ENCODE results near the gene NADK2.

Gene NADK2

GRCh38 chr5:36227046-36227445, 14.7 kb downstream of the NADK2 start:
- Histone ChIP-seq H3K4me1 (ENCODE audit: control insufficient read depth, insufficient read depth, low read length) (peaks cover 8% of the 10 kb centered on the region), H3K9ac (ENCODE audit: low read length) (no peak overlapping the region), H3K27me3 (replicated peaks; ENCODE audit: control insufficient read depth, insufficient read depth, low read length) (no peaks in the 10 kb centered on the region), H3K36me3 (ENCODE audit: control insufficient read depth, insufficient read depth, low read length, severe bottlenecking) (peaks cover 36% of the 10 kb centered on the region), H3K9me3 (ENCODE audit: control insufficient read depth, low read length) (no peaks in the 10 kb centered on the region), H3K4me3 (ENCODE audit: low read length) (no peak overlapping the region)
- DNase-seq (ENCODE audit: low read depth), result peak; percentile 16

- H3K9ac ChIP-seq (ENCODE audit: low read length), result no peak overlapping the region
- H3K4me1 ChIP-seq (ENCODE audit: control insufficient read depth, insufficient read depth, low read length), result no peaks in the 10 kb centered on the region
- DNase-seq (ENCODE audit: low read depth), result no peak
- no peak overlapping the region for H3K4me3 ChIP-seq (ENCODE audit: low read length)
- no peaks in the 10 kb centered on the region for H3K9me3 ChIP-seq (ENCODE audit: control insufficient read depth, low read length)
- peaks cover 71% of the 10 kb centered on the region for H3K36me3 ChIP-seq (ENCODE audit: control insufficient read depth, insufficient read depth, low read length, severe bottlenecking)
- H3K27me3 ChIP-seq (replicated peaks; ENCODE audit: control insufficient read depth, insufficient read depth, low read length), result no peaks in the 10 kb centered on the region
Observed at GRCh38 chr5:36222620-36223019, 19.1 kb downstream of the NADK2 start.

DNA sequence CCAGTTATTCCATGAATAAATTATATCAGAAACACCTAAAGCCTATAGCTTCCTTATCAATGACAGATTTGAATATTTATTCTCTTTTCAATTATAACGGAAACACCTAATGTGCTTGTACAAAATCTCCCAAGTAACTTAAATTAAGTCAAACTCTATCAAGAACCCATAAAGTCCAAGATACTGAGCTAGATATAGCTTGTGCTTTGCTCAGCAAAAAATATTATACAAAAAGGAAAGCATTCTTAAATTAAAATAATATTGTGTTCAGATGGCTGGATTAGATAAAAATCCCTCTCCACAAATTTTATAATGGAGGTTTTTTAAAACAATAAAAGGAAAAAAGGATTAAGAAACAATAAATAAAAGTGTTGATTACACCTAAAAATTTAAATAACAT, 23.7 kb downstream of the NADK2 start:
- Histone ChIP-seq H3K4me1 (ENCODE audit: control insufficient read depth, insufficient read depth, low read length) (no peaks in the 10 kb centered on the region), H3K9ac (ENCODE audit: low read length) (no peak overlapping the region), H3K36me3 (ENCODE audit: control insufficient read depth, insufficient read depth, low read length, severe bottlenecking) (peaks cover 78% of the 10 kb centered on the region), H3K27me3 (replicated peaks; ENCODE audit: control insufficient read depth, insufficient read depth, low read length) (no peaks in the 10 kb centered on the region), H3K9me3 (ENCODE audit: control insufficient read depth, low read length) (no peaks in the 10 kb centered on the region), H3K4me3 (ENCODE audit: low read length) (no peak overlapping the region)
- no peak for DNase-seq (ENCODE audit: low read depth)

DNA sequence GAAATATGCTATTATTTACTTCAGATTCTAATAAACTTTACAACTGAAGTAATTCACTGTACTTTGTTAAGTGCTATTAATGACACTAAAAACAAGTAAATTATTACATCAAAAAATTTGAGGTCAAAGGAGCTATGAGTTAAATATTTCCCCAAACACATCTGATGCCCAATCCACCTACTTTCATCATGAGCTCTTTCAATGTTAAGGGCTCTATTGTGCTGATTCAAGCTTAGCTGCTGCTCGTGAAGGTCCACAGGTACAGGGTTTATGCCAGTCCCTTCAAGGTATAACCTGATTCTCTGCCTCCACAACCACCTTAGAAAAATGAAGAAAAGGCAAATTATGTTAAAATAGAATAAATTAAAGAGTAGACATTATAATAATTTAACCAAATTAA, 24.2 kb downstream of the NADK2 start:
- H3K9me3 ChIP-seq (ENCODE audit: control insufficient read depth, low read length), result no peaks in the 10 kb centered on the region
- H3K9ac ChIP-seq (ENCODE audit: low read length), result no peak overlapping the region
- H3K4me1 ChIP-seq (ENCODE audit: control insufficient read depth, insufficient read depth, low read length), result no peaks in the 10 kb centered on the region
- H3K36me3 ChIP-seq (ENCODE audit: control insufficient read depth, insufficient read depth, low read length, severe bottlenecking), result peaks cover 80% of the 10 kb centered on the region
- H3K4me3 ChIP-seq (ENCODE audit: low read length), result no peak overlapping the region
- H3K27me3 ChIP-seq (replicated peaks; ENCODE audit: control insufficient read depth, insufficient read depth, low read length), result no peaks in the 10 kb centered on the region
- no peak for DNase-seq (ENCODE audit: low read depth)

GRCh38 chr5:36215910-36216309, 25.8 kb downstream of the NADK2 start:
- H3K27me3 ChIP-seq (replicated peaks; ENCODE audit: control insufficient read depth, insufficient read depth, low read length), result no peaks in the 10 kb centered on the region
- H3K4me3 ChIP-seq (ENCODE audit: low read length), result no peak overlapping the region
- no peak for DNase-seq (ENCODE audit: low read depth)
- no peaks in the 10 kb centered on the region for H3K9me3 ChIP-seq (ENCODE audit: control insufficient read depth, low read length)
- H3K4me1 ChIP-seq (ENCODE audit: control insufficient read depth, insufficient read depth, low read length), result no peaks in the 10 kb centered on the region
- H3K36me3 ChIP-seq (ENCODE audit: control insufficient read depth, insufficient read depth, low read length, severe bottlenecking), result peaks cover 81% of the 10 kb centered on the region
- no peak overlapping the region for H3K9ac ChIP-seq (ENCODE audit: low read length)

GRCh38 chr5:36214436-36214835, 27.3 kb downstream of the NADK2 start:
- Histone ChIP-seq H3K27me3 (replicated peaks; ENCODE audit: control insufficient read depth, insufficient read depth, low read length) (no peaks in the 10 kb centered on the region), H3K9ac (ENCODE audit: low read length) (no peak overlapping the region)
- DNase-seq (ENCODE audit: low read depth), result no peak

GRCh38 chr5:36209664-36210063, 32.1 kb downstream of the NADK2 start:
- Histone ChIP-seq H3K9me3 (ENCODE audit: control insufficient read depth, low read length) (no peaks in the 10 kb centered on the region), H3K36me3 (ENCODE audit: control insufficient read depth, insufficient read depth, low read length, severe bottlenecking) (peaks cover 60% of the 10 kb centered on the region), H3K27me3 (replicated peaks; ENCODE audit: control insufficient read depth, insufficient read depth, low read length) (no peaks in the 10 kb centered on the region), H3K4me3 (ENCODE audit: low read length) (no peak overlapping the region), H3K4me1 (ENCODE audit: control insufficient read depth, insufficient read depth, low read length) (no peaks in the 10 kb centered on the region), H3K9ac (ENCODE audit: low read length) (no peak overlapping the region)
- DNase-seq (ENCODE audit: low read depth), result peak; percentile 29

More at GRCh38 chr5:36214436-36214835, 27.3 kb downstream of the NADK2 start:
- Histone ChIP-seq H3K4me3 (ENCODE audit: low read length) (no peak overlapping the region), H3K36me3 (ENCODE audit: control insufficient read depth, insufficient read depth, low read length, severe bottlenecking) (peaks cover 79% of the 10 kb centered on the region), H3K9me3 (ENCODE audit: control insufficient read depth, low read length) (no peaks in the 10 kb centered on the region), H3K4me1 (ENCODE audit: control insufficient read depth, insufficient read depth, low read length) (no peaks in the 10 kb centered on the region)

DNA sequence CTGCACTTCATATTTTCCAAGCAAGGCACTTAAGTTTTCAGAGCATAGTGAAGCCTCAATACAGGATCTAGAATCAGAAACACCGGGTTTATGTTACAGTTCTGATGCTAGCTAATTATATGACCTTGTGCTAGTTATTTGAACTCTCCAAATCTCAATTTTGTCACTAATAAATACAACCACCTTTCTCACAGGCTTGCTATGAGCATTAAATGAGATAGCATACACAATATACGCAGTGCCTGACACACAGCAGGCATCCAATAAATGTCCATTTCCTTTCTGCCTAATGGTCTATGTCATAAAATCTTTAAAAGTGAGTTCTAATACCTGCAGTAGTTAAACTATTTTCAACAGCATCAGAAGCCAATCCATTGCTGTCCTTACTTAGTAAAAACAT, 32.9 kb downstream of the NADK2 start:
- no peaks in the 10 kb centered on the region for H3K4me1 ChIP-seq (ENCODE audit: control insufficient read depth, insufficient read depth, low read length)
- no peak overlapping the region for H3K4me3 ChIP-seq (ENCODE audit: low read length)
- H3K27me3 ChIP-seq (replicated peaks; ENCODE audit: control insufficient read depth, insufficient read depth, low read length), result no peaks in the 10 kb centered on the region
- DNase-seq (ENCODE audit: low read depth), result no peak
- no peaks in the 10 kb centered on the region for H3K9me3 ChIP-seq (ENCODE audit: control insufficient read depth, low read length)
- peaks cover 58% of the 10 kb centered on the region for H3K36me3 ChIP-seq (ENCODE audit: control insufficient read depth, insufficient read depth, low read length, severe bottlenecking)
- H3K9ac ChIP-seq (ENCODE audit: low read length), result no peak overlapping the region

DNA sequence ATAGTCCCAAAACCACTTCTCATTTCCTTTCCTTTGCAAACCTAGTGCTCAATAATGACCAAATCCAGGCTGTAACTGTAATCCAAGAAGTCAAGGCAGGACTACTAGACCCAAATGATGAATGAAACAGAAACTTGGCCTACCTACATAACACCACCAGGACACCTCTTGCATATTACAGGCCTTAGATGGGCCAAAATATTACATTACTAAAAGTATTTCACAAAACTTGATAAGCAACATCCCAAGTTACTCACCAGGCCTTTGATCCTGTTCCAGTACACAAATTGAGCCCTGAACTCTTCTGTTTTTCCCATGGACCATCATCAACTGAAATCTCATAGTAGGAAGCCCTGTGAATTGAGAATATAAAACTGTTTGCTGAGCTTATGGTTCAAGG, 34.8 kb downstream of the NADK2 start:
- DNase-seq (ENCODE audit: low read depth), result no peak
- no peak overlapping the region for H3K9ac ChIP-seq (ENCODE audit: low read length)
- peaks cover 50% of the 10 kb centered on the region for H3K36me3 ChIP-seq (ENCODE audit: control insufficient read depth, insufficient read depth, low read length, severe bottlenecking)
- no peaks in the 10 kb centered on the region for H3K9me3 ChIP-seq (ENCODE audit: control insufficient read depth, low read length)
- no peaks in the 10 kb centered on the region for H3K27me3 ChIP-seq (replicated peaks; ENCODE audit: control insufficient read depth, insufficient read depth, low read length)
- H3K4me1 ChIP-seq (ENCODE audit: control insufficient read depth, insufficient read depth, low read length), result peaks cover 8% of the 10 kb centered on the region
- no peak overlapping the region for H3K4me3 ChIP-seq (ENCODE audit: low read length)

- no peak overlapping the region for H3K4me3 ChIP-seq (ENCODE audit: low read length)
- DNase-seq (ENCODE audit: low read depth), result no peak
- peaks cover 42% of the 10 kb centered on the region for H3K36me3 ChIP-seq (ENCODE audit: control insufficient read depth, insufficient read depth, low read length, severe bottlenecking)
- H3K9ac ChIP-seq (ENCODE audit: low read length), result no peak overlapping the region
- H3K4me1 ChIP-seq (ENCODE audit: control insufficient read depth, insufficient read depth, low read length), result peaks cover 8% of the 10 kb centered on the region
- H3K27me3 ChIP-seq (replicated peaks; ENCODE audit: control insufficient read depth, insufficient read depth, low read length), result no peaks in the 10 kb centered on the region
- H3K9me3 ChIP-seq (ENCODE audit: control insufficient read depth, low read length), result no peaks in the 10 kb centered on the region
Observed at GRCh38 chr5:36205329-36205728, 36.4 kb downstream of the NADK2 start.

DNA sequence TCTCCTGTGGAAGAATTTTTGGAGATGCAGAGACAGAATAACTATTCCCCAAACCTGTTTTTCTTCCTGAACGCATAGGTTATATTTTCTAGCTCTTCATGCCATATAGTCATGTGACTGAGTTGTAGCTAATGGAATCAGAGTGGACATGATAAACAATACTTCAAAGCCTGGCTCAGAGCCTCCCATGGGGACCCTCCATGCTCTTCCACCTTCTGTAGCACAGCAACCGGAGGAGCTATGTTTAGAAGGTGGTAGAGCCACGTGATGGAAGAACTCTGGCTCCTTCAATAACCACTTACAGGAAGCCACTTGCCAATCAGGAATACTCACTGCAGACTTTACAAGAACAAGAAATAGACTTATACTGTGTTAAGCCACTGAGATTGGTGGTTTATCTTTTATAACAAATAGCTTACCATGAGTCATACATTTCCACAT, 39.2 kb downstream of the NADK2 start:
- Histone ChIP-seq H3K4me1 (ENCODE audit: control insufficient read depth, insufficient read depth, low read length) (peaks cover 18% of the 10 kb centered on the region), H3K27me3 (replicated peaks; ENCODE audit: control insufficient read depth, insufficient read depth, low read length) (no peaks in the 10 kb centered on the region), H3K9ac (ENCODE audit: low read length) (no peak overlapping the region), H3K4me3 (ENCODE audit: low read length) (no peak overlapping the region), H3K36me3 (ENCODE audit: control insufficient read depth, insufficient read depth, low read length, severe bottlenecking) (peaks cover 48% of the 10 kb centered on the region), H3K9me3 (ENCODE audit: control insufficient read depth, low read length) (no peaks in the 10 kb centered on the region)
- DNase-seq (ENCODE audit: low read depth), result peak; percentile 52

- Histone ChIP-seq H3K36me3 (ENCODE audit: control insufficient read depth, insufficient read depth, low read length, severe bottlenecking) (peaks cover 57% of the 10 kb centered on the region), H3K4me3 (ENCODE audit: low read length) (no peak overlapping the region), H3K9me3 (ENCODE audit: control insufficient read depth, low read length) (no peaks in the 10 kb centered on the region), H3K4me1 (ENCODE audit: control insufficient read depth, insufficient read depth, low read length) (peaks cover 18% of the 10 kb centered on the region), H3K27me3 (replicated peaks; ENCODE audit: control insufficient read depth, insufficient read depth, low read length) (no peaks in the 10 kb centered on the region), H3K9ac (ENCODE audit: low read length) (no peak overlapping the region)
- DNase-seq (ENCODE audit: low read depth), result no peak
Observed at GRCh38 chr5:36200513-36200912, 41.2 kb downstream of the NADK2 start.

Measured in adipocyte (in vitro differentiated cells).